AG09319 (cell line): Measurements from ENCODE around the gene TATDN3.
A peak's percentile ranks its signal among the peaks of the same experiment; 100 is the strongest.

Experiments used
- DNase-seq: peaks from one replicate; pipeline ENCODE4 v3.0.0-alpha.2; 2010; ENCODE audit warnings: low read depth; ENCODE audit errors: extremely low read depth
- CTCF ChIP-seq: IDR thresholded peaks from 2 replicates; pipeline ENCODE4 v1.5.1; 2011; ENCODE audit warnings: low read depth, mild to moderate bottlenecking, inconsistent platforms, low read length, moderate library complexity

The TATDN3 gene

GRCh38 chr1:212752934-212753497, 38.7 kb upstream of the TATDN3 start:
- no peak for DNase-seq
- TF ChIP-seq CTCF = no peak

GRCh38 chr1:212753749-212754148, 37.9 kb upstream of the TATDN3 start:
- DNase-seq = no peak

GRCh38 chr1:212754193-212754592, 37.5 kb upstream of the TATDN3 start:
- DNase-seq = no peak
- no peak for TF ChIP-seq CTCF

More at GRCh38 chr1:212753749-212754148, 37.9 kb upstream of the TATDN3 start:
- no peak for TF ChIP-seq CTCF

GRCh38 chr1:212754680-212755079, 37.0 kb upstream of the TATDN3 start:
- no peak for TF ChIP-seq CTCF
- DNase-seq = no peak

GRCh38 chr1:212759683-212760082, 32.0 kb upstream of the TATDN3 start:
- no peak for DNase-seq
- no peak for TF ChIP-seq CTCF

GRCh38 chr1:212760126-212760823, 31.4 kb upstream of the TATDN3 start:
- no peak for DNase-seq
- TF ChIP-seq CTCF = peak; percentile 45

GRCh38 chr1:212762234-212762633, 29.5 kb upstream of the TATDN3 start:
- no peak for TF ChIP-seq CTCF

More at GRCh38 chr1:212762234-212762633, 29.5 kb upstream of the TATDN3 start:
- no peak for DNase-seq
